ENCODE results near the gene TSEN2.
A peak's percentile ranks its signal among the peaks of the same experiment; 100 is the strongest.
"Not testable (repeated sequence)": the region's sequence is repeated elsewhere in the genome, so short reads cannot be mapped to it uniquely, and the experiment has no call there.

Gene TSEN2

DNA sequence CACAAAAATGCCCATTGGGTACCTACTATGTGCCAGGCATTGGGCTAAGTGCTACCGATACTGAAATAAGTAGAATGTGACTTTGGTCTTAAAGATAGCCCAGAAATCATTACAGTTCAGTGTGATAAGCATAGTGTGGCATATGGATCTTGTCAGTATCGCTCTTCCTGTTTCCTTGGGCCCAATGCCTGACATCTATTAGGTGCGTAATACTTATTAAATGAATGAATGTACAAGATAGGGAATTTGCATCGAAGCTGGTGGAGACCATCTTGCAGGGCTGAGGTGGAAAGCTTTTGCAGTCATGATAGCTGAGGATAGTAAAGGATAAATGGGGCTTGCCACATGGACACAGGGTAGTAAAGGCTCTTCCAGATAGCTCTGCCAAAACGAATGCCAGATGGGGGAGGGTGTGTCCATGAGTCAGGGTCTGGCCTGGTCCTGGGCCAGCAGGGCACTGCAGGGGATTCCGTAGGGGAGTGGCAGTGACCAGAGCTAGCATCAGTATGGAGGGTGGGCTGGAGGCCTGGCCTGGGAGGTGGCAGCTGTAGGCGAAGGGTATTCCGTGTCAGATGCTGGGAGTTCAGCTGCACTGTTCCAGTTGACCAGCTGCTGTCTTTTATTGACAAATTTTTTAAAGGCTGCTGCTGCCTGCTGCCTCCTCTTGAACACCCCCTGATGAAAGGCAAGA lies 23.5 kb downstream of the TSEN2 start:
- DNase-seq = no peak

GRCh38 chr3:12508291-12508700 lies 24.0 kb downstream of the TSEN2 start:
- DNase-seq = no peak

- no peak for DNase-seq
These were observed 25.2 kb downstream of the TSEN2 start for GRCh38 chr3:12509466-12509865.

GRCh38 chr3:12512534-12513118 lies 28.3 kb downstream of the TSEN2 start:
- DNase-seq = no peak

- DNase-seq = no peak
These were observed 29.6 kb downstream of the TSEN2 start for GRCh38 chr3:12513694-12514446.

- no peak for DNase-seq
These were observed 31.4 kb downstream of the TSEN2 start for GRCh38 chr3:12515631-12516030.

GRCh38 chr3:12516873-12517272 lies 32.6 kb downstream of the TSEN2 start:
- no peak for DNase-seq

- DNase-seq = no peak
These were observed 34.2 kb downstream of the TSEN2 start for GRCh38 chr3:12518261-12519028.

GRCh38 chr3:12521010-12521409 lies 36.7 kb downstream of the TSEN2 start:
- DNase-seq = no peak

DNA sequence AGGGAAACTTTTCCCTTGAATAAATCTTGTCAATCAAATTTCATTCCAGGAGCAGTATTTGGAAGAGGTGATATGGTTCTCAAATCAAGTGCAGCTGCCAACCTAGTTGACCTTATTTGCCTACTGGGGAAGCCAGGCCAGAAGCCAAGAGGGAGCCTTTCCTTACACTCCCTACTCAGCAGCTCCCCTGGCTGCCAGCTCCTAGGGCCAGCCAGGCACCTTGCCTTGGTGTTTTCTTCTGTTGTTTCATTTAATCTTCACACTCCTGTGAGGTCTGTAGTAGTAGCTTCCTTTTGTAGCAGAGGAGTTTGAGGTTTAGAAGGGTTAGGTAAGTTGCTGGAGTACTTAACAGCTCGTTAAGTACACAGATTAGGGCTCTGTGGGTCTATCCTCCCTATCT lies 38.4 kb downstream of the TSEN2 start:
- DNase-seq = no peak

DNA sequence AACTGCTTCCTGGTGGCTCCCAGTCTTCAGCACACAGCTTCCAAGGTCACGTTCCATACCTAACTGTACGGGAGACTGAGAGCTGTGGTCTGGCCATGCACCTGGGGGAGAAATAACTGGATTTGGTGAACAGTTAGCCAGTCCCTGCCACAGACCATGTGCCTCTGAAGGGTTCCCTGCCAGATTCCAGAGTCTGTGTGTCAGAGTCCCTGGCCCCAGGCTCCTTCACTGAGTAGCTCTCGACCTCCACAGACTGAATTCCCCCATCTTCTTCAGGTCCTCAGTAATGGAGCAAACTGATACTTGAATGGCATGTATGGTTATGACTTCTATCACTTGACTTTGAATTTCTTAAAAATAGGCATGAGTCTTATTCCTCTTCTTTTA lies 43.5 kb downstream of the TSEN2 start:
- DNase-seq = no peak

- DNase-seq = no peak
These were observed 47.9 kb downstream of the TSEN2 start for GRCh38 chr3:12532182-12532581.

- no peak for DNase-seq
These were observed 52.1 kb downstream of the TSEN2 start for GRCh38 chr3:12536423-12536822.

- DNase-seq = no peak
These were observed 57.3 kb downstream of the TSEN2 start for GRCh38 chr3:12541625-12542024.

DNA sequence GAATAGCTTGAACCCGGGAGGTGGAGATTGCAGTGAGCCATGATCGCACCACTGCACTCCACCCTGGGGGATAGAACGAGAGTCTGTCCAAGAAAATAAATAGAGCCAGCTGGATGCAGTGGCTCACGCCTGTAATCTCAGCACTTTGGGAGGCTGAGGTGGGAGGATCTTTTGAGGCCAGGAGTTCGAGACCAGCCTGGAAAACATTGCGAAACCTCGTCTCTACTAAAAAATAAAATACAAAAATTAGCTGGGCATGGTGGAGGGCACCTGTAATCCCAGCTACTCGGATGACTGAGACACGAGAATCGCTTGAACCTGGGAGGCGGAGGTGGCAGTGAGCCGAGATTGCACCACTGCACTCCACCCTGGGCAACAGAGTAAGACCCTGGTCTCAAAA lies 59.2 kb downstream of the TSEN2 start:
- not testable (repeated sequence) for DNase-seq

DNA sequence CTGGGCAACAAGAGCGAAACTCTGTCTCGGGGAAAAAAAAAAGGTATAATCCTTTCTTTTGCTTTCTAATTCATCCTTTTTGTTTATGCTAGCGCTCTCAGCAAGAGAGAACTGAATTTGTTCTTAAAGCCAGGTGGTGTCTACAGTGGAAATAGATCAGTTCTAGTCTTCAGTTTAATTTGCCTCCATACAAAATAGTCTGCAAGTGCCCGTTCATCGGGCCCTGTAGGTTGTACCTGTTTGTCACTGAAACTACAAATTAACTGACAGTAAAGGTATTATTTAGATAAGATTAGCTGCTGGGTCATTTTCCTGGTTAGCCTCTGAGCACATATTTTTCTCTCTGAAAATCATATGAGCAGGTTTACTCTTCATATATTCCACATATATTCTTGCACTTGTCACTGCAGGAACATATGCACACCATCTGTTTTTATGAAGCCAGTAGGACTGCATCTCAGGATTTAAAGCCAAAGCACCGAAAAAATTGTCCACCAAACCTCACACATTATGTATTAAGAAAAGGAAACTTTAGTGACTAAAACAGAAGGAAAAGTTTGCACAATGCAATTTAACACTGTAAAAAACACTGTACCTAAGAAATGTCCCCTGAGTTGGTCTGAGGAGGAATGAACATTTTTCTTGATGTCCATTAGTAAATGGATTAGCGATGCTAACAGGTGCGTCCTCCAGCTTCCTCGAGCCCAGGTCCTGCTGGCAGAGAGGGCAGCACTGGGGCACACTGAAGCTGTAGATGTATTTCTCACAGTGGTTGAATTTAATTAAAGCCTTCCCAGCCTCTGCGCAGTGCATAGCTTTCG lies 60.6 kb downstream of the TSEN2 start:
- no peak for DNase-seq

DNA sequence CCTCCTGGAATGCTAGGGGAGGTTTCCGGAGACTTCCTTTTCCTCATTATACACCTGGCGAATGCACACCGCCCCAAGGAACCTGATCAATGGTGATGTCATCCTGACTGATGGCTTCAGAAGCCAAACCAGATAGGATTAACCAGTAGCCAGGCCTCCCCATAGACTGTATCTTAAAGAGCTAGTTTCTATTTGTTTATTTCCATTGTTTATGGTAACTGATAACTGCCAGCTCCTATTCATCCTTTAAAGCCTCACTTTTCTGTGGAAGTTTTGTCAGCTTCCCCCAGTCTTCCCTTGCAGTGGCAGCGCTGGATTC lies 61.2 kb downstream of the TSEN2 start, which contains the start of gene MKRN2OS:
TSS of gene MKRN2OS (minus strand) at position 27 of the 319 bp plus-strand sequence. CDS start 35 bp downstream, outside the sequence.
- no peak for DNase-seq

DNA sequence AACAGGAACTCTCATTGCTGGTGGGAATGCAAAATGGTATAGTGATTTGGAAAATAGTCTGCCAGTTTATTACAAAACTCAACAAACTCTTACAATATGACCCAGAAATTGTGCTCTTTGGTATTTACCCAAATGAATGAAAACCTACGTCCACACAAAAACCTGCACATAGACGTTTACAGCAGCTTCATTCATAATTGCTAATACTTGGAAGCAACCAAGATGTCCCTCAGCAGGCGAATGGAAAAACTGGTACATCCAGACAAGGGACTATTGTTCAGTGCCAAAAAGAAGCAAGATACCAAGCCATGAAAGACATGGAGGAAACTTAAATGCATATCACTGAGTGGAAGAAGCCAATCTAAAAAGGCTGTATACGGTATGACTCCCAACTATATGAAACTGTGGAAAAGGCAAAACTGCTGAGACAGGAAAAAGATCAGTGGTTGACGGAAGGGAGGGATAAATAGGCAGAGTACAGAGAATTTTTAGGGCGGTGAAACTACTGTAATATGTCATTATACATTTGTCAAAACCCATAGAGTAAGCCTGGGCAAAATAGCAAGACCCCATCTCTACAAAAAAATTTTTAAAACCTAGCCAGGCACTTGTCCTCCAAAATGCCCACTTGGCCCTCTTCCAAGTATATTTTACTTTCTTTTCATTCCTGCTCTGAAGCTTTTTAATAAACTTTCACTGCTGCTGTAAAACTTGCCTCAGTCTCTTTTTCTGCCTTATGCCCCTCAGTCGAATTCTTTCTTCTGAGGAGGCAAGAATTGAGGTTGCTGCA lies 65.9 kb downstream of the TSEN2 start:
- no peak for DNase-seq

GRCh38 chr3:12553921-12554391 lies 69.7 kb downstream of the TSEN2 start:
- no peak for DNase-seq

- DNase-seq = no peak
These were observed 72.0 kb downstream of the TSEN2 start for GRCh38 chr3:12556314-12556689.

GRCh38 chr3:12556690-12557472 lies 72.6 kb downstream of the TSEN2 start, which contains the start of gene MKRN2:
Gene MKRN2 (plus strand): TSS chr3:12557087. CDS start chr3:12557151, 64 bp downstream.
- peak; percentile 81 for DNase-seq
